Measurements from ENCODE around the gene KRTAP3-3.
"Not testable (repeated sequence)": the region's sequence is repeated elsewhere in the genome, so short reads cannot be mapped to it uniquely, and the experiment has no call there.

KRTAP3-3 gene

DNA sequence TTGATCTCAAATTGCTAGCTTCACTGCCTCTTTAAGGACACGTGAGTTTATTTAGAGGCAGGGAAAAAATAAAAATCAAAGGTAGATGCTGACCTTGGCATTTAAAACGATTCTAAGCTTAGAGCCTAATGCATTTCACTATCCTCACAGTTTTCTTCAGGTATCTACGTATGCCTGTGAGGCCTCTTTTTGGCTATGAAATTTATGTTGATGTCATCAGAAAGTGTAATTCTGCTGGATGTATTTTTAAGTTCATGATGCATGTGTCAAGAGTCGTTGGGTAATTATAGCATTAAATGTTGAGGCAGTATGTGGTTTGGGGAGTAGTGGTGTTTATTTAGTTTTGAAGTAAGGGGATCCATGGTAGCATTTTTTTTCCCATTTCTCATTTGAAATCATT lies 10.0 kb upstream of the KRTAP3-3 start:
- DNase-seq, result no peak

DNA sequence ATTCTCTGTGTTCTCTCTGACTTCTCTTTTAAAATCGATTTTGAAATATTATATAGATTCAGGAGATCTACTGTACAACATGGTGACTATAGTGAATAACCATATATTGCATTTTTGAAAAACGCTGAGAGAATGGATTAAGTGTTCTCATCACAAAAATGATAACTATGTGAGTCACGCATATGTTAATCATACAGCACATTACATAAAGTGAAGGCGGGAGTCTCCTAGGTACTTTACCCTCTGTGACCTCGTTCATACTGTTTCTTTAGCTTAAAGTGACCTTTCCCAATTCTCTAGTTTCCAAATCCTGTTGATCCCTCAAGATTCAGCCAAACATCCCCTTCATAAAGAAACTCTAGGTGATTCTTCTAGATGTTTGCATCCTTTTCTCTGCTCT lies 8.8 kb upstream of the KRTAP3-3 start:
- DNase-seq, result no peak

DNA sequence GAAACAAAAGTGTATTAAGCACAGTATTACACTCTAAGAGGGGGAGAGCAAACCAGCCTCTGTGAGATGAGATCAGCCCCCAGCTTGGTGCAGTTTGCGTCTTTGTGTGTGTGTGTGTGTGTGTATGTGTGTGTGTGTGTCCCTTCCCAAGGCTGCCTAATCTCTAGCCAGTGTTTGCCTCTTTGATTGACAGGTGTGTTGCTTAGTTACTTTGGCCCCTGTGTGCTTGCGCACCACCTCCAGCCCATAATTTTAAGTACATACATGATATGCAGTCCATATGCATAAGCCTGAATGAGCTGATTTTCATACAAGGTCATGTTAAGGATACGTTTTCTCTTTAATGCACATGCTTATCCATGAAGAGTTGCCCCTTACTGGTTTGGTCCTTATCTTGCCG lies 7.8 kb upstream of the KRTAP3-3 start:
- no peak for DNase-seq

- not testable (repeated sequence) for DNase-seq
Observed at GRCh38 chr17:40999563-40999962, 5.6 kb upstream of the KRTAP3-3 start, which contains the start of gene KRTAP3-2. KRTAP3-2 (minus strand) TSS chr17:40999906; CDS start chr17:40999853, 53 bp downstream.

DNA sequence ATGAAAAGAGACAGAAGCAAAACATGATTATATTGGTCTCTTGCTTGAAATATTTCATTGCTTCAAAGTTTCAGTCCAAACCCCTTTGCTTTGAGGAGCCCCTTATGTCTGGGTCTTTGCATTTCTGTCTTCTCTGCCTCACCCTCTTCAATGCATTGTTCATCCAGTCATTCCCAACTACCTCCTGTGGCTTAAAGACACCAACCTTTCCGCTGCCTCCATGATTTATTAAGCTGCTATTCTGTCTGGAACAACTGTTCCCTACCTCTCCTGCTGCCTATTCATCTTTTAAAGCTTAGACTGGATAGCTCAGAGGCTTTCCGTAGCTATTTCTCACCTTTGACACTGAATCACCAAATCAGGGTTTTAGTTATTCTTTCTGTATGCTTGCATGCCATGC lies 3.4 kb upstream of the KRTAP3-3 start:
- DNase-seq, result no peak

GRCh38 chr17:40996829-40997228 lies 2.9 kb upstream of the KRTAP3-3 start:
- DNase-seq, result no peak

- DNase-seq, result no peak
Observed at GRCh38 chr17:40995116-40995515, 1.2 kb upstream of the KRTAP3-3 start.

DNA sequence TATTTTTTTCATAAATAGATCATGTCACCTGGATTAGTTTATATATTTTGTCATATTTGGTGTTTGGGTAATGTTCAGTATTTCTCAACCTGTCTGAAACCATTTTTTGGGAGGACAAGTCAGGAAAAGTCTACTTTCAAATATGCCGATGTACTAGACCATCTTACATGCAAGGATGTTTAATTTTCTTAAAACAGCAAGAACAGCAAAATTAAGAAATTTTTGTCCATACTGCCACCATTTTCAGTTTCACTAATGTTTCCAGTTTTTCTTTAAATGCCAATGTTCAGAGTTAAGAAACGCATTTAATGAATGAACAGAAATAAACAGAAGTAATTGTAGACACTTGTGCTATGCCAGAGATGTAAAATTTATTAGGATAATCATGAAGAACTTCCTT lies 880 bp downstream of the KRTAP3-3 start:
- DNase-seq, result no peak

- DNase-seq, result no peak
Observed at GRCh38 chr17:40992666-40993065, 1.3 kb downstream of the KRTAP3-3 start.

DNA sequence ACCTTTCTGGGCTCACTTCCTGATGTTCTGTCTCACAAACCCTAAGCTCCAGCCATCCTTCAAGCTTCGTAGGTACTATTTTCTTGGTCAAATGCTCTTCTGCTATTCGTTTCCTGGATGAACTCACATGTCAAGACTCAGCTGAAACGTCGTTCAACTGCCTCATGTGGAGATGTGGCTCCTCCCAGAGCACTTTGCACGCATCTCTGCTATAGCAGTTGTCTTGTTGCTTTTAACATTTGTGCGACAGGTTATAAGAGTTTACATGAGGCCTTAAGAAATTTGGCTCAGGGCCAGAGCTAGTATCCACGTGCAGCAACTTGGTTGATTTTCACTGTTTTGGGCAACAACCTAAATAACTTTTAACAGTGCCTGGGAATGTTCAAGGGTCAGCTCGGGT lies 7.0 kb downstream of the KRTAP3-3 start:
- no peak for DNase-seq

DNA sequence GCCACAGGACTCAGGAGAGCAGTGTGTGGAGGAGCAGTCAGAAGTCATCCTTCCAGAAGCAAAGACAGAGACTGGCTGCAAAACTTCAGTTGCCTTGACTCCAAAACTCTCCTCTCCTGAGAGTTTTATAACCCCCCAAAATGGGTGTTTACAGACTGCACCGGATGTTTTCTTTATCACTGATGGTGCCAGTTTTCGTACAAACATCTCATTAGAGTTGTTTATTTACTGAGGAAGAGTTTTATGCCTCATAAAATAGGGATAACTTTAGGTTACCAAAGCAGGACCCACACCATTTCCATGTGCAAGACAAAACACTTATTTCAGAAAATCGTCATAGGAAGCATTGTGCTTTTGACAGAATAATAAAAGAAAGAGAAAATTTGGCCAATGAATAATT lies 9.7 kb downstream of the KRTAP3-3 start, which contains the start of gene KRT40:
TSS of gene KRT40 (minus strand) at position 101 of the 400 bp plus-strand sequence. CDS start at position 48, 53 bp downstream.
- DNase-seq, result no peak

DNA sequence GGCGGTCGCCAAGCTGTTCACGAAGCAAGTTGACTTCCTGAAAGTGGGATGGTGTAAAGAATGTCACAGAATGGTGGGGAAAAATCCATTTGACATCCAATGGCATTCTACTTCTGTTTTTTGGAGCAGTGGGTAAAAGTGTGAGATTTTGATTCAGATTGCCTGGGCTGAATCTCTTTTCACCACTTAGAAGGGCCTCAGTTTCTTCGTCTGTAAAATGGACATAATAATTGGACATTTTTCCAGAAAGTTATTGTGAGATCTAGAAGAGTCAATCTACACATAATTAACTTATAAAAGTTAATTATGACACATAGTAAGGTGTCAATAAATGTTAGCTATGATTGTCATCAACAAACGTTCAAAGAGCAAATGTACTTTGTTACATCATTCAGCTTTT lies 12.8 kb downstream of the KRTAP3-3 start:
- DNase-seq, result no peak

DNA sequence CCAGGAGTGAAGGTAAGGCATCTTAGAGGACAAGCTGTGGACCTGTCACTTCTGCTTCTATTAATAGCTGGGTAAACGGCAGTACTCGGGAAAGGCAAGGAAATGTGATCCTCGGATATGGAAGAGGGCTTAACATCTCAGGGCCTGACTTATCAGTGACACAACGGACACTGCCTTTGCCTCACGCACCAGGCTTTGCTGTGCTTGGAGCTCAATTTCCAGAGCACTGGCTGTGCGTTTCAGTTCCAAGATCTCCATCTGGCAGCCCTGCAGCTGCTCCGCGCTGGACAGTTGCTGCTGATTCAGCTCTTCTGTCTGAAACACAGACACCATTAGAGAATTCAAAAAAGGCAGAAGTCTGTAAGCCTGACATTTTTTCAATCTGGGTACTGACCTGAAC lies 13.4 kb downstream of the KRTAP3-3 start:
- no peak for DNase-seq

DNA sequence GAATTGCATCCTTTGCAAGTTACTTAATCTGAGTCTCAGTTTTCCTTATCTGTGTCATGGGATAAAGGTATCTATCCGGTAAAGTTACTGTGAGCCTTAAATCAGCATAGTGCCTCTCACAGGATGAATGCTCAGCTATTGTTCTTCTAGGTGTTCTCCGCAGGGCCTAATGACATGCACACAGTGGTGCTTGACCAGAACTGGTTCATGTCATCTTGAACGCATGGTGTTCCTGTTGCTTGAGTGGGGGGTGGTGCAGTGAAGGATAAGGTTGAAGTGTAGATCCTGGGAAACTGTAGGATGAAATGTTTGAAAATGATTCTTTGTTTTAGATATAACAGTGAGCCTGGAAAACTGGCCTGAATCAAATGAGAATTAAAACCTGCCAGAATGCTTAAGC lies 13.8 kb downstream of the KRTAP3-3 start:
- DNase-seq, result no peak

DNA sequence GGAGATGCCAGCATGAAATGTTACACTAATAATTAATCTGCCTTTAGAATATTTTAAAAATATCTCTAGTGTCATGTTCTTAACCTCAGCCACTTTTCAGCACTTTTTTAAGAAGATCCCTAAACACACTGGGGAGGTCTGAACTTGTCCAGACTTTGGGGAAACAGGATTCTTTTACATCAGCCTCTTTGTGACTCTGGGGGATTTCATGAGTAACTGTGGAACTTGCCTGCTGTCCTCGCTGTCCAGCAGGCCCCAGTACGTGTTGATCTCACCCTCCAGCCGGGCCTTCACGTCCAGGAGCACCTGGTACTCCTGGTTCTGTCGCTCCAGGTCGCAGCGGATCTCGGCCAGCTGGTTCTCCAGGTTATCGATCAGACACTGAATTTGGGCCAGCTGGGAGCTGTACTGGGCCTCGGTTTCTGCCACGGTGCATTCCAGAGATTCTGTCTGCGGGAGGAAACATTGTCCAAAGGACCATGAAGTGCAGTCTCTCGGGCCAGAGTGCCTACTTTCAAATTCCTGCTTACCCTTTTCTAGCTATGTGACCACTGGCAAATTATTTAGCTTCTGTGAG lies 15.3 kb downstream of the KRTAP3-3 start:
- DNase-seq, result no peak

GRCh38 chr17:40975516-40975915 lies 18.4 kb downstream of the KRTAP3-3 start:
- DNase-seq, result no peak

DNA sequence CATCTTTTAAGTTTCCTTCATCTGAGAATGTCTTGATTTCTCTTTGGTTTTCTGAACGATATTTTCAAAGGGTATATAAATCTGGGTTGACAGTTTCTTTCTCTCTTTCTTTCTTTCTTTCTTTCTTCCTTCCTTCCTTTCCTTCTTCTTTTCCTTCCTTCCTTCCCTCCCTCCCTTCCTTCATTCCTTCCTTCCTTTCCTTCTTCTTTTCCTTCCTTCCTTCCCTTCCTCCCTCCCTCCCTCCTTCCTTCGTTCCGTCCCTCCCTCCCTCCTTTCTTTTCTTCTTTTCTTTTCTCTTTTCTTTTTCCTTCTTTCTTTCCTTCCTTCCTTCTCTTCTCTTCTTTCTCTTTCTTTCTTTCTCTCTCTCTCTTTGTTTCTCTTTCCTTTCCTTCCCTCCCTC lies 19.6 kb downstream of the KRTAP3-3 start:
- DNase-seq, result no peak

GRCh38 chr17:40967582-40967981 lies 26.4 kb downstream of the KRTAP3-3 start:
- DNase-seq, result no peak

DNA sequence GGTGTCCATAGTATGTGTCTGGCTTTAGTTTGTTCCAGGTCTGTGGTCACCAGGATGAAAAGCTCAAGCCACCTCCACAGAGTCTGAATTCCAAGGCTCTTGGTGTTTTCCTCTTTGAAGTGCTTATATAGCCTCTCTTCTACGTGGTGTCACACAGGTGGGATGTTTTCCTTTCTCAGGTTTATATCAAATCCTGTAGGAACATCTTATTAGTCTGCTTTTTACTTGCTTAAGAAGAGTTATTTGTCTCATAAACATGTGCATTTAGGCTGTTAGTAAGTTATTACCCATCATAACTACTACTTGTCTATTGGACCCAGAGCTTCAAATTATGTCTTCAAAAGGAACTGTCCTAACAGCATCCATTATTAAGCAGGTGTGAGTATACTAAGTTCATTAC lies 27.1 kb downstream of the KRTAP3-3 start, which contains the start of gene KRT39:
TSS of gene KRT39 (minus strand) at position 101 of the 400 bp plus-strand sequence. CDS start at position 9, 92 bp downstream.
- DNase-seq, result no peak

- no peak for DNase-seq
Observed at GRCh38 chr17:40963838-40964237, 30.1 kb downstream of the KRTAP3-3 start.

GRCh38 chr17:40962059-40962561 lies 31.9 kb downstream of the KRTAP3-3 start:
- no peak for DNase-seq

DNA sequence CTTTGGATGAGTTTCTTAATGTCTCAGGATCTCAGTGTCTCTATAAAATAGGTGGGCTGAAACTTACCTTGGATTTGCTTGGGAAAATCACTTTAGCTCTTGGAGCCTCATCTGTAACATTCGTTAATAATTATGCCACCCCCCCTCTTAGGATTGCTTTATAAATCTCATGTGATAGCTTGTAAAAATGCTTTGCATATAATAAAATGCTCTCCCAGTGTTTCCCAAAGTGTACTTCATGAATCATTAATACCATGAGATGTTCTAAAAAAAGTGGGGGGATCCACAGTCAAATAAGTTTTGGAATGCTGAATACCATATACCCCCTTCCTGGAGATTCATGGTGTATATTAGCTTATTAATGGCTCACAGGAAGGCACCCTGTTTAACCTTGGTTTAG lies 32.4 kb downstream of the KRTAP3-3 start:
- no peak for DNase-seq

GRCh38 chr17:40960144-40960543 lies 33.8 kb downstream of the KRTAP3-3 start:
- no peak for DNase-seq

DNA sequence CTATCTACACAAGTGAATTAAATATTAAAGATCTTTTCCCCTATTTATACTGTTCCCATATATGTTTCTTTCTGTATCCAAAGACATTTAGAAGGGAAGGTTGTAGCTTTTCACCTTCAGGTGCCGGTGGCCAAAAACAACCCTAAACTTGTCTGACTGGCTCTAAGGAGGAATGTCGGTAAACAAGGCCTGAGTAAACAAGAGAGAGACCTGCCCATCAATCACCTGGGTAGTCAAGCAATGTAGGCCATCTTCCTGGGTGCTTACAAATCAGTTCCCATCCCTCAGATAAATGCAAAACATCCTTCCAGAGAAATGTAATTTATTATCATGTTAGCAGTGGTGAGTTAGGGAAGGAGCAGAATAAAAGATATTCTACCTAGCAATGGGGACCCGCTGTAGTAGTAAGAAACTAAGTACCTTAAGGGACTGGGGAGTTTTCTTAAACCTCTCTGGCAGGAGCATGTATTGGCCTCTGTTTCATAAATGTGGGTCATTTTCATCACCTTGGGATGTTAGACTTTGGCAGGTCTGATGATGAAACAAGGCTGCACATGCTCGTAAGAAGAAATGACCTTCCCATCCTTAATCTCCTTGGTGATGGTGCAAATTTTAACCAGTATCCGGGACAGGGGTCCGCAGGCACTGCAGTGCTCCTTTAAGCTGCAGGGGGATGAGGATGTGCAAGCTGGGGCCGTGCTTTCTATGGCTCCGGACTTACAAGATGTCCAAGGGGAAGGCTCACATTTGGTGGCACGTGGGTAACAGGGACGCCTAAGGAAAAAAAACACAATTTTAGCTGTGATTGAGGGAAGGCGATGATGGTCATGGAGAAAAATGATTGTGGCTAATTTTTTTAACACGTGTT lies 35.6 kb downstream of the KRTAP3-3 start:
- no peak for DNase-seq
